IPS-15b (cell line): ENCODE results near the gene ITGA3.

Experiments
- H3K27me3 ChIP-seq: one replicate; pipeline ENCODE4 v1.6.1; 2013; ENCODE audit warnings: low read length; ENCODE audit not compliant: control insufficient read depth, insufficient read depth
- H3K36me3 ChIP-seq: one replicate; pipeline ENCODE4 v1.6.1; 2013; ENCODE audit warnings: low read length; ENCODE audit not compliant: control insufficient read depth, insufficient read depth
- H3K4me1 ChIP-seq: one replicate; pipeline ENCODE4 v1.6.1; 2013; ENCODE audit warnings: mild to moderate bottlenecking, low read length; ENCODE audit not compliant: control insufficient read depth, insufficient read depth
- H3K4me3 ChIP-seq: one replicate; pipeline ENCODE4 v1.5.1; 2013; ENCODE audit warnings: low read depth, low read length
- H3K9ac ChIP-seq: one replicate; pipeline ENCODE4 v1.6.1; 2013; ENCODE audit warnings: low read depth, mild to moderate bottlenecking, low read length
- H3K9me3 ChIP-seq: one replicate; pipeline ENCODE4 v1.6.1; 2013; ENCODE audit warnings: mild to moderate bottlenecking, low read length; ENCODE audit not compliant: control insufficient read depth, insufficient read depth

The ITGA3 gene

GRCh38 chr17:50064253-50065001 lies 8.5 kb downstream of the ITGA3 start:
- H3K9ac ChIP-seq: no peak overlapping the region
- no peaks in the 10 kb centered on the region for H3K4me1 ChIP-seq
- H3K9me3 ChIP-seq: no peaks in the 10 kb centered on the region
- H3K36me3 ChIP-seq: no peaks in the 10 kb centered on the region
- H3K27me3 ChIP-seq: no peaks in the 10 kb centered on the region
- no peak overlapping the region for H3K4me3 ChIP-seq

- Histone ChIP-seq H3K4me3 (no peak overlapping the region), H3K9ac (no peak overlapping the region), H3K27me3 (no peaks in the 10 kb centered on the region), H3K4me1 (no peaks in the 10 kb centered on the region), H3K36me3 (no peaks in the 10 kb centered on the region), H3K9me3 (no peaks in the 10 kb centered on the region)
Observed at GRCh38 chr17:50065056-50065455, 9.1 kb downstream of the ITGA3 start.

GRCh38 chr17:50066995-50067394 lies 11.1 kb downstream of the ITGA3 start:
- Histone ChIP-seq H3K27me3 (no peaks in the 10 kb centered on the region), H3K36me3 (peaks cover 6% of the 10 kb centered on the region)

GRCh38 chr17:50067996-50068395 lies 12.1 kb downstream of the ITGA3 start:
- Histone ChIP-seq H3K9me3 (no peaks in the 10 kb centered on the region), H3K4me1 (no peaks in the 10 kb centered on the region), H3K4me3 (no peak overlapping the region), H3K27me3 (no peaks in the 10 kb centered on the region), H3K9ac (no peak overlapping the region), H3K36me3 (peaks cover 6% of the 10 kb centered on the region)

More at GRCh38 chr17:50066995-50067394, 11.1 kb downstream of the ITGA3 start:
- H3K9me3 ChIP-seq: no peaks in the 10 kb centered on the region
- no peak overlapping the region for H3K4me3 ChIP-seq
- H3K4me1 ChIP-seq: no peaks in the 10 kb centered on the region
- no peak overlapping the region for H3K9ac ChIP-seq

GRCh38 chr17:50070908-50071680 lies 15.2 kb downstream of the ITGA3 start:
- Histone ChIP-seq H3K9ac (no peak overlapping the region), H3K4me1 (no peaks in the 10 kb centered on the region), H3K27me3 (no peaks in the 10 kb centered on the region), H3K36me3 (peaks cover 8% of the 10 kb centered on the region), H3K4me3 (no peak overlapping the region), H3K9me3 (no peaks in the 10 kb centered on the region)

GRCh38 chr17:50071692-50072091 lies 15.8 kb downstream of the ITGA3 start:
- no peak overlapping the region for H3K9ac ChIP-seq
- H3K27me3 ChIP-seq: no peaks in the 10 kb centered on the region
- no peak overlapping the region for H3K4me3 ChIP-seq
- H3K9me3 ChIP-seq: no peaks in the 10 kb centered on the region
- H3K36me3 ChIP-seq: peaks cover 8% of the 10 kb centered on the region
- no peaks in the 10 kb centered on the region for H3K4me1 ChIP-seq

- Histone ChIP-seq H3K27me3 (no peaks in the 10 kb centered on the region), H3K4me1 (no peaks in the 10 kb centered on the region), H3K4me3 (no peak overlapping the region), H3K9me3 (no peaks in the 10 kb centered on the region), H3K36me3 (peaks cover 8% of the 10 kb centered on the region), H3K9ac (no peak overlapping the region)
Observed at GRCh38 chr17:50072130-50072529, 16.2 kb downstream of the ITGA3 start.

GRCh38 chr17:50072925-50073324 lies 17.0 kb downstream of the ITGA3 start:
- Histone ChIP-seq H3K36me3 (peaks cover 11% of the 10 kb centered on the region), H3K9me3 (no peaks in the 10 kb centered on the region), H3K27me3 (no peaks in the 10 kb centered on the region), H3K9ac (no peak overlapping the region), H3K4me1 (no peaks in the 10 kb centered on the region), H3K4me3 (no peak overlapping the region)

- H3K9me3 ChIP-seq: no peaks in the 10 kb centered on the region
- H3K27me3 ChIP-seq: no peaks in the 10 kb centered on the region
- H3K36me3 ChIP-seq: peaks cover 14% of the 10 kb centered on the region
Observed at GRCh38 chr17:50074227-50074626, 18.3 kb downstream of the ITGA3 start.

GRCh38 chr17:50075446-50076032 lies 19.6 kb downstream of the ITGA3 start:
- H3K27me3 ChIP-seq: no peaks in the 10 kb centered on the region
- H3K36me3 ChIP-seq: peaks cover 19% of the 10 kb centered on the region
- no peaks in the 10 kb centered on the region for H3K4me1 ChIP-seq
- no peak overlapping the region for H3K4me3 ChIP-seq
- H3K9ac ChIP-seq: no peak overlapping the region
- H3K9me3 ChIP-seq: no peaks in the 10 kb centered on the region

More at GRCh38 chr17:50074227-50074626, 18.3 kb downstream of the ITGA3 start:
- Histone ChIP-seq H3K4me1 (no peaks in the 10 kb centered on the region), H3K9ac (no peak overlapping the region), H3K4me3 (no peak overlapping the region)

GRCh38 chr17:50076221-50076590 lies 20.3 kb downstream of the ITGA3 start:
- Histone ChIP-seq H3K36me3 (peaks cover 17% of the 10 kb centered on the region), H3K9me3 (no peaks in the 10 kb centered on the region), H3K4me1 (no peaks in the 10 kb centered on the region), H3K4me3 (no peak overlapping the region), H3K9ac (no peak overlapping the region), H3K27me3 (no peaks in the 10 kb centered on the region)
